ENCODE data around the gene GTPBP4. TPM values are rescaled to one million over a fixed set of nuclear protein-coding genes. Genes with fewer than 3 reads are reported as not detected.

GTPBP4 gene
- total and polyA plus RNA-seq, 9 of the 15 experiments (the other 6 are each of a cell fraction or from before 2014, with no cell fraction given): 79.0 to 155 (median 128) TPM

DNA sequence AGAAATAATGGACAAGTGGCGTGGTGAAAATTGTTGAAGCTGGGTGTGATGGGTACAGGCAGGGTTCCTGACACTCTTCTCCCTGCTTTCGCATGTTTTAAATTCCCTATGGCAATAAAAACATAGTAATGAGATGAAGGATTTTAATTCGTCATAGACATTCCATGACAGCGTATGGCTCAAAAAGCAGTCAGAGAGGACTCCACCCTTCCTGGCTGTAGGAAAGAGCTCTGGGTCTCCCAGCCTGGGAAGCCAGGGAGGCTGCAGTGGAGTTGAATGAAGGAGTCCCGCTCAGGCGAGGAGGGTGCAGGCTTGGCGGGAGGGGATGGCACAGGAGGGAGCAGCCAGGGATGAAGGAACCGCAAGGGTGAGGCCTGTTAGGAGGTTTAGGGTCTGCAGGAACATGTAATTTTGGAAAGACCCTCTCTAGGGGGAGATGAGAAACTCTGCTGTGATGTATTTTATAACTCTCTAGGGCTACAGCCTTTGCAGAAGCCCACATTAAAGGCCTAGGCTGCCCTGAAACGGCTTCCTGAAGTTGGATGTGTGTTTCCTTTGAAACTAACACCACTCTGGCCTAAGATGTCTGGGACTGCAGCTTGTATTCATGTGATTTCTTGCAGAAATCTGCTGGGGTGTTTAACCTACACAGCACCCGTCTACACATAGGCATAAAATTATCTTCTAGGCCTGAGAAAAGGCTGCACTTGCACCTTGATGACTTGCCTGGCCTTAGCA lies 49.1 kb upstream of the GTPBP4 start:
- in situ Hi-C loops (cut with MboI): no loop called here
- no peaks in the 10 kb centered on the region; a peak in 1 of 5 replicates for H3K4me1 ChIP-seq (replicated peaks in 1 of 2; ENCODE audit: control insufficient read depth in 2 of 2, insufficient read depth in 2 of 2, low read length in 2 of 2)
- no peaks in the 10 kb centered on the region for H3K36me3 ChIP-seq (ENCODE audit: control insufficient read depth, insufficient read depth, low read length)
- H3K9me1 ChIP-seq (ENCODE audit: control insufficient read depth, insufficient read depth, low read length): no peaks in the 10 kb centered on the region
- no peaks in the 10 kb centered on the region for H3K27me3 ChIP-seq (ENCODE audit: control insufficient read depth in 2 of 2, insufficient read depth in 2 of 2, low read length in 2 of 2)
- H3K79me2 ChIP-seq (ENCODE audit: control insufficient read depth, insufficient read depth, low read length): no peaks in the 10 kb centered on the region
- CTCF ChIA-PET (ENCODE audit: low intra/inter-chr PET ratio): no interaction called here
- TF ChIP-seq CHD2 (IDR thresholded peaks at IDR 0.05; ENCODE audit: low read depth, low read length) (no peak), SIN3A (IDR thresholded peaks at IDR 0.05; ENCODE audit: borderline replicate concordance in 2 of 2, control insufficient read depth in 1 of 2, low read depth in 2 of 2, low read length in 2 of 2) (no peak), SETDB1 (IDR thresholded peaks at IDR 0.05; ENCODE audit: low read length) (no peak), CHD4 (IDR thresholded peaks at IDR 0.05; ENCODE audit: insufficient read depth, insufficient replicate concordance, low read depth, low read length, poor library complexity, severe bottlenecking) (no peak), ARHGAP35 (IDR thresholded peaks at IDR 0.05; ENCODE audit: partially characterized antibody) (no peak), ZBTB49 (CRISPR knock-in tag; IDR thresholded peaks at IDR 0.05; ENCODE audit: borderline replicate concordance) (no peak), ZFP1 (CRISPR knock-in tag; IDR thresholded peaks at IDR 0.05) (no peak), KLF1 (tag; IDR thresholded peaks at IDR 0.05) (no peak), ZNF586 (CRISPR knock-in tag; conservative IDR thresholded peaks at IDR 0.05) (no peak), RFX7 (CRISPR knock-in tag; IDR thresholded peaks at IDR 0.05) (no peak), CREB1 (IDR thresholded peaks at IDR 0.05) (no peak), CREB1 (CRISPR knock-in tag; IDR thresholded peaks at IDR 0.05) (no peak), CCAR2 (IDR thresholded peaks at IDR 0.05; ENCODE audit: low read depth, low read length) (no peak), ZNF507 (tag; conservative IDR thresholded peaks at IDR 0.05) (no peak), MEIS2 (IDR thresholded peaks at IDR 0.05; ENCODE audit: partially characterized antibody) (no peak), ZNF212 (CRISPR knock-in tag; IDR thresholded peaks at IDR 0.05) (no peak), ZKSCAN8 (CRISPR knock-in tag; IDR thresholded peaks at IDR 0.05) (no peak), ZNF146 (CRISPR knock-in tag; IDR thresholded peaks at IDR 0.05; ENCODE audit: unreplicated experiment) (no peak)
- POLR2A ChIA-PET: interaction anchor here (1.2 kb wide), 1 partner anchor 9 kb away, joined by 3 read pairs; no protein-coding TSS in a partner anchor
- ATAC-seq: no peak
- no peak overlapping the region for H3K4me2 ChIP-seq (ENCODE audit: insufficient read depth, low read length)
- FAIRE-seq: no peak
- intact Hi-C loops (cut with micrococcal nuclease): loop anchor here (10.0 kb wide), 1 partner anchor 116 kb away; the partner anchor contains the start of gene WDR37
- no peak overlapping the region for H3K9ac ChIP-seq (ENCODE audit: insufficient read depth in 1 of 2, low read depth in 2 of 2, low read length in 2 of 2)
- no peak overlapping the region for H3K27ac ChIP-seq (ENCODE audit: extremely low read depth, low read depth, low read length)
- no peak overlapping the region for H3K4me3 ChIP-seq
- H4K20me1 ChIP-seq (replicated peaks; ENCODE audit: control insufficient read depth, insufficient read depth, low read length): no peaks in the 10 kb centered on the region
- 46% methylated on average over 10 of the region's 10 CpGs for WGBS (ENCODE audit: insufficient coverage, low coverage, missing lambda C conversion rate)
- no peak for DNase-seq (ENCODE audit: extremely low read depth in 1 of 4, low spot score in 3 of 4)
- no peaks in the 10 kb centered on the region for H3K9me3 ChIP-seq (replicated peaks; ENCODE audit: control insufficient read depth, insufficient read depth, low read depth, low read length)
- BruUV-seq (replicated peaks): no TSS peak
- no peak overlapping the region; the same call in 1 of the 2 replicates for H2AFZ ChIP-seq (ENCODE audit: low read depth, low read length)

Data from K562 (cell line).